Peyer's patch (tissue), 4 donors: Measurements from ENCODE around the gene UBE2D2. TPM values are rescaled to one million over a fixed set of nuclear protein-coding genes. Genes with fewer than 3 reads are reported as not detected.

Experiments
- DNase-seq, 3 donors: peaks; one replicate each; pipeline ENCODE4 v3.0.0-alpha.2; 2017 to 2019
- H3K27ac ChIP-seq, 4 donors: fragments of 200-600 bp; sonication (generic); one replicate each; pipeline ENCODE4 v1.5.1; 2016 to 2019
- H3K27me3 ChIP-seq, 2 donors: fragments of 200-600 bp; sonication (generic); one replicate each; pipeline ENCODE4 v1.5.1; 2019
- H3K36me3 ChIP-seq, 3 donors: fragments of 200-600 bp; sonication (generic); one replicate each; pipeline ENCODE4 v1.5.1; 2016 to 2019
- H3K4me1 ChIP-seq, 4 donors: fragments of 200-600 bp; sonication (generic); one replicate each; pipeline ENCODE4 v1.5.1; 2016 to 2019
- H3K4me3 ChIP-seq, 4 donors: fragments of 200-600 bp; sonication (generic); 1 replicate in 3 of 4; 2 replicates in 1 of 4; pipeline ENCODE4 v1.5.1; 2016 to 2019; ENCODE audit warnings: mild to moderate bottlenecking in 1 of 4
- H3K9me3 ChIP-seq, 4 donors: fragments of 200-600 bp; sonication (generic); one replicate each; pipeline ENCODE4 v1.5.1; 2016 to 2019; ENCODE audit warnings: mild to moderate bottlenecking in 1 of 4
- POLR2A ChIP-seq, 2 donors: fragments of 450-650 bp; IDR thresholded peaks; one replicate each; pipeline ENCODE4 v1.5.1; 2017; ENCODE audit warnings: antibody characterized with exemption in 2 of 2, mild to moderate bottlenecking in 2 of 2, moderate library complexity in 2 of 2
- total RNA-seq, 4 donors: library from RNA; depleted of rRNA; stranded (reverse); fragments of >200 nt; gene quantifications; one replicate each; pipeline ENCODE4 v1.1.0, GENCODE V29; 2016
- TF ChIP-seq, protein P1 (sequence below), 6 experiments: fragments of 450-650 bp in 4 of 6; fragments of 200-600 bp in 2 of 6; sonication (generic) in 1 of 6; IDR thresholded peaks; one replicate each; pipeline ENCODE4 v1.5.1; 2017 to 2019; ENCODE audit warnings: antibody characterized with exemption in 6 of 6, mild to moderate bottlenecking in 3 of 6, moderate library complexity in 1 of 6

Gene UBE2D2
- total RNA-seq, 4 donors from 2014 or later: 60.2 to 87.9 (median 70.2) TPM

DNA sequence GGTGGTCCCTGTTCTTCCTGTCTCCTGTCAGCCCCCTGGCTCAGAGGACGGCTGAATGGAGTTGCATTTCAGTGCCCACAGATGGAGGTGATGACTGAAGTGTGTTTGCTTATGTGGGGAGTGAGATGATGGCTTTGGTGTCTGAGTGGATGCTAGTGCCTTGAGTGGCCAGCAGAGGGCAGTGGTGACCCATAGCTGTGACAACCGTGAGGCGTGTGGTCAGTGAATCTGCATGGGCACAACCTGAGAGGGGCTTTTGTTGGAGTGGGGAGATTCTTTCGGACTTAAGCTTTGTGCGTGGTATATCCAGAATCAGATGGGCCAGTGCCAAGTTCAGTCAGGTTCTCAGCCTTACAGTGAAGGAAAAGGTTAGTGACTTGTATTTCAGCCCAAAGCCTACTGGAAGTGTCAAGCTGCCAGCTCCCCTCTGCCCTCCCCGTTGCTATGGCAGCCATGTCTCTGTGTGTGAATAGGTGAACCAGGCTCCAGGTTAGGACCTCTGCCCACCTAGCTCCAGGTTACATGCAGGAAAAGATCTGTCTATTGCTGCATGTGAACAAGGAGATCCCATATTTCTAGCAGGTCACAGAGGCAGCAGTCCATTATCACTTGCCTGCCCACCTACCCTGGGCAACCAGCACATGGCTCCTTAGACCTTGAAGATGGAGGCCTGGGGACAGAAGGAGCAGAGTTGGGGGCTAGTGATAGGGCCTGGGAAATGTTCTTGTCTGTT, 72.3 kb downstream of the UBE2D2 start:
- no peaks in the 10 kb centered on the region for H3K9me3 ChIP-seq
- peaks cover 10 to 32% (median 19%) of the 10 kb centered on the region in 4 donors for H3K4me1 ChIP-seq
- DNase-seq: peak; percentile 59 to 84 (median 81)
- H3K36me3 ChIP-seq: peaks cover 0 to 1% (median 0%) of the 10 kb centered on the region in 3 donors
- peak overlapping the region in 1 of 4 donors; percentile 17 for H3K27ac ChIP-seq
- peak in 1 of 2 donors; percentile 33 for TF ChIP-seq POLR2A (IDR thresholded peaks at IDR 0.05)
- TF ChIP-seq, protein P1, sequence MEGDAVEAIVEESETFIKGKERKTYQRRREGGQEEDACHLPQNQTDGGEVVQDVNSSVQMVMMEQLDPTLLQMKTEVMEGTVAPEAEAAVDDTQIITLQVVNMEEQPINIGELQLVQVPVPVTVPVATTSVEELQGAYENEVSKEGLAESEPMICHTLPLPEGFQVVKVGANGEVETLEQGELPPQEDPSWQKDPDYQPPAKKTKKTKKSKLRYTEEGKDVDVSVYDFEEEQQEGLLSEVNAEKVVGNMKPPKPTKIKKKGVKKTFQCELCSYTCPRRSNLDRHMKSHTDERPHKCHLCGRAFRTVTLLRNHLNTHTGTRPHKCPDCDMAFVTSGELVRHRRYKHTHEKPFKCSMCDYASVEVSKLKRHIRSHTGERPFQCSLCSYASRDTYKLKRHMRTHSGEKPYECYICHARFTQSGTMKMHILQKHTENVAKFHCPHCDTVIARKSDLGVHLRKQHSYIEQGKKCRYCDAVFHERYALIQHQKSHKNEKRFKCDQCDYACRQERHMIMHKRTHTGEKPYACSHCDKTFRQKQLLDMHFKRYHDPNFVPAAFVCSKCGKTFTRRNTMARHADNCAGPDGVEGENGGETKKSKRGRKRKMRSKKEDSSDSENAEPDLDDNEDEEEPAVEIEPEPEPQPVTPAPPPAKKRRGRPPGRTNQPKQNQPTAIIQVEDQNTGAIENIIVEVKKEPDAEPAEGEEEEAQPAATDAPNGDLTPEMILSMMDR (IDR thresholded peaks at IDR 0.05): peak; percentile 95 to 98 (median 96)
- no peak overlapping the region for H3K4me3 ChIP-seq
- H3K27me3 ChIP-seq: no peaks in the 10 kb centered on the region

DNA sequence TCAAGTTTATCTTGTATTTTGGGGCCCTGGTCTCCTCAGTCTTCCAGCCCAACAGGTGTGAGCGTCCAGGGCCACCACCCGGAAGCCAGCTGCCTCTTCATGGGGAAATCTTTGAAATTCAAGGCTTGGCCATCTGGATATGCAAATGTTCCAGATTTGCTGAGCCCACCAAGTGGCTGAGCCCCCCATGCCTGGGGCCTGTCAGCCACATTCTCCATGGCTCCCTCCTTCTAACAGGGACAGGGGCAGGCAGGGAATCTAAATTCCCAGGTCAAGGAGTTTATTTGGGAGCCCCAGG, 72.8 kb downstream of the UBE2D2 start:
- Histone ChIP-seq H3K27me3 (no peaks in the 10 kb centered on the region), H3K27ac (peak overlapping the region in 1 of 4 donors; percentile 17), H3K9me3 (no peaks in the 10 kb centered on the region), H3K36me3 (no peaks in the 10 kb centered on the region), H3K4me1 (peaks cover 14 to 37% (median 21%) of the 10 kb centered on the region in 4 donors), H3K4me3 (no peak overlapping the region)
- TF ChIP-seq, protein P1 (IDR thresholded peaks at IDR 0.05): no peak
- no peak for TF ChIP-seq POLR2A (IDR thresholded peaks at IDR 0.05)
- peak in 1 of 3 donors; percentile 44 for DNase-seq

DNA sequence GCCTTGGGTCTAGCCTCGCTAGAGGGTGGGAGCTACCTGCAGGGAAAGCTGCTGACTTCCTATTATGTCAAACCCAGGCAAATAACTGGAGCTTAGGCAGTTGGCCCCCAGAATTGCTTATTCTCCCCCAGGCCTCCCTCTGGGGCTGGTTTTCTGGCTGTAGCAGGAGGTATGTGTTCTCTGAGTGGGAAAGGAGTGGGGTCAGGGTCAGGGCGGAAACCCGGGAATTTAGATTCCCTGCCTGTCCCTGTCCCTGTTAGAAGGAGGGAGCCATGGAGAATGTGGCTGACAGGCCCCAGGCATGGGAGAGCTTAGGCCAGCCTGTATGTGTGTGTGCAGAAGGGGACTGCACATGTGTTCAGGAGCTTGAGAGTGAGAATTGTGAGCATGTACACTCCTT, 73.4 kb downstream of the UBE2D2 start:
- H3K27ac ChIP-seq: peak overlapping the region in 1 of 4 donors; percentile 0
- no peaks in the 10 kb centered on the region for H3K27me3 ChIP-seq
- DNase-seq: peak in 1 of 3 donors; percentile 33
- H3K4me1 ChIP-seq: peaks cover 14 to 41% (median 25%) of the 10 kb centered on the region in 4 donors
- TF ChIP-seq, protein P1 (IDR thresholded peaks at IDR 0.05): no peak
- no peak for TF ChIP-seq POLR2A (IDR thresholded peaks at IDR 0.05)
- H3K9me3 ChIP-seq: no peaks in the 10 kb centered on the region
- H3K4me3 ChIP-seq: no peak overlapping the region
- H3K36me3 ChIP-seq: no peaks in the 10 kb centered on the region

DNA sequence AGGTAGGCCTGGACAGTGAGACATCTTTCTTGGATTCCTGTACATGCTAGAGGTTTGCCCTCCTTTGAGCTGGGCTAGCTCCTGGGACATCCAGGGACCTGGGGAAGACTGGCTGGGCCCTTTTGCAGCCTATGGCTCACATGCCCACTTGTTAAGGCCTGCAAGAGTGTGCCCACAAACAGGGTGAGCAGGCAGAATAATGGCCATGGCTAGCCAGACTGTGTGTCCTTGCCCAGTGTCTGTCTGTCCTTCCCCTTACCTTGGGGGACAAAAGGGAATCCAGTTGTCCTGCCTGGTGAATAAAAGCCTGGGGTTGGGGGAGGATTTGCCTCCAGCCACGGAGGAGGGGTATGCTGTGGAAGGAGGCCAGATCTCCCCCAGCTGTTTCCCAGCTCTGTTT, 74.1 kb downstream of the UBE2D2 start:
- DNase-seq: peak in 1 of 3 donors; percentile 41
- H3K4me3 ChIP-seq: no peak overlapping the region
- TF ChIP-seq, protein P1 (IDR thresholded peaks at IDR 0.05): no peak
- TF ChIP-seq POLR2A (IDR thresholded peaks at IDR 0.05): no peak
- H3K27ac ChIP-seq: peak overlapping the region; percentile 83 to 91 (median 88)
- H3K4me1 ChIP-seq: peaks cover 14 to 41% (median 27%) of the 10 kb centered on the region in 4 donors
- H3K9me3 ChIP-seq: no peaks in the 10 kb centered on the region
- no peaks in the 10 kb centered on the region for H3K36me3 ChIP-seq
- no peaks in the 10 kb centered on the region for H3K27me3 ChIP-seq

DNA sequence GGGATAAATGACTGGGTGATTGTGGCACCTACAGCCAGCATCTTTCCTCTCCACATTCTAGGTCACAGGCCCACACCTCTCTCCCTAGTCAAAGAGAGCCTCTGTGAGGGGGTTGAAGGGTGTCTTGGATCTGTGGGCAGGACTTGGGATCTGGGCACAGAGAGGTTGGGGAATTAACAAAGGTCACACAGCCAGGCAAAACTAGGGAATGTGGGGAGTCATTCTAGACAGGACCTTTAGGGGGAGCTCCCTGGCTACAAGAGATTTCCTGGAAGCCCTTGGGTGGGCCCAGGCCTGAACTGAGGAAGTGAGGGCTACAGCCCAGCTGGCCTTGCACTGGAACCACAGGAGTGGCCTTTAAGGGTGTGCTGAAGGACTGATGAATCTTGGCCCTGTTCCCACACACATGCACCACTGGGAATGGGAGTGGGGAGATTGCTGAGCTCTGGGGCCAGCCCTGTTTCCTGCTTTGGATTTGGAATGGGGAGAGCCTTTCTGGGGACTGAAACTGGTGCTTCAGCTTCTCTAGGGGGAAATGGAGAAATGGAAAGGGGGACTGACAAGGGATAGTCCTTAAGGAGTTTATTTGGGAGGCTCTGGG, 74.6 kb downstream of the UBE2D2 start:
- Histone ChIP-seq H3K27me3 (no peaks in the 10 kb centered on the region), H3K4me3 (peak overlapping the region in 1 of 4 donors; percentile 12), H3K9me3 (no peaks in the 10 kb centered on the region), H3K4me1 (peaks cover 14 to 41% (median 27%) of the 10 kb centered on the region in 4 donors), H3K27ac (peak overlapping the region; percentile 83 to 91 (median 88)), H3K36me3 (no peaks in the 10 kb centered on the region)
- no peak for TF ChIP-seq POLR2A (IDR thresholded peaks at IDR 0.05)
- TF ChIP-seq, protein P1 (IDR thresholded peaks at IDR 0.05): peak; percentile 59 to 75 (median 68)
- DNase-seq: peak in 2 of 3 donors; percentile 74 to 87
